ENCODE data around the gene KCNV2.

KCNV2 gene

GRCh38 chr9:2727966-2728613 is 10.8 kb downstream of the KCNV2 start:
- H3K4me1 ChIP-seq (ENCODE audit: control insufficient read depth, insufficient read depth, low read length) = no peaks in the 10 kb centered on the region
- H3K27ac ChIP-seq (ENCODE audit: low read length) = no peak overlapping the region
- no peaks in the 10 kb centered on the region for H3K27me3 ChIP-seq (ENCODE audit: control insufficient read depth, insufficient read depth, low read length)
- H3K4me3 ChIP-seq (ENCODE audit: low read length) = no peak overlapping the region
- H3K36me3 ChIP-seq (ENCODE audit: control insufficient read depth, insufficient read depth, low read length) = no peaks in the 10 kb centered on the region
- DNase-seq (ENCODE audit: low read depth, low spot score) = peak; percentile 7
- no peaks in the 10 kb centered on the region for H3K9me3 ChIP-seq (ENCODE audit: control insufficient read depth, insufficient read depth, low read length)
- no CpG with 5 or more reads among the region's 5 CpGs for WGBS (ENCODE audit: insufficient coverage, insufficient read length)

DNA sequence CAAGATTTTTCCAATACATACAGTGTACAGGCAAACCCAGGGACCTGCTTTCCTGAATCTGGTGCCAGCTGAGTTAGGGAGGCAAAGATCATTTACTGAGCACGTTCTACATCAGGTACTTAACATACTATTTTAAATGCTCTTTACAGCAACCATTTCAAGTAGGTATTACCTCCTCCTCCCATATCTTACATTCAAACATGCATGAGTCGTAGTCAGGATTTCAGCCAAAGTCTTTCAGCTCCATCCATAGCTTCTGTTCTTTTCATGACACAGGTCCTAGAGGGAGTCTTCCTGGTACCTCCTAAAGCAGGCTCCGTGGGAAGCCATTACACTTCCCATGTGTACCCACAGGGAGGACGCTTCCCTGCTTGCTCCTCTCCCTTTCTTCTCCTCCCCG is 11.7 kb downstream of the KCNV2 start:
- Histone ChIP-seq H3K9me3 (ENCODE audit: control insufficient read depth, insufficient read depth, low read length) (no peaks in the 10 kb centered on the region), H3K36me3 (ENCODE audit: control insufficient read depth, insufficient read depth, low read length) (no peaks in the 10 kb centered on the region), H3K4me1 (ENCODE audit: control insufficient read depth, insufficient read depth, low read length) (no peaks in the 10 kb centered on the region), H3K27ac (ENCODE audit: low read length) (no peak overlapping the region), H3K27me3 (ENCODE audit: control insufficient read depth, insufficient read depth, low read length) (no peaks in the 10 kb centered on the region), H3K4me3 (ENCODE audit: low read length) (no peak overlapping the region)
- no peak for DNase-seq (ENCODE audit: low read depth, low spot score)
- WGBS (ENCODE audit: insufficient coverage, insufficient read length) = no CpG with 5 or more reads among the region's 5 CpGs

- Histone ChIP-seq H3K27ac (ENCODE audit: low read length) (no peak overlapping the region), H3K27me3 (ENCODE audit: control insufficient read depth, insufficient read depth, low read length) (no peaks in the 10 kb centered on the region), H3K4me1 (ENCODE audit: control insufficient read depth, insufficient read depth, low read length) (no peaks in the 10 kb centered on the region), H3K9me3 (ENCODE audit: control insufficient read depth, insufficient read depth, low read length) (no peaks in the 10 kb centered on the region), H3K4me3 (ENCODE audit: low read length) (no peak overlapping the region), H3K36me3 (ENCODE audit: control insufficient read depth, insufficient read depth, low read length) (no peaks in the 10 kb centered on the region)
- DNase-seq (ENCODE audit: low read depth, low spot score) = no peak
- WGBS (ENCODE audit: insufficient coverage, insufficient read length) = no CpG with 5 or more reads among the region's 3 CpGs
These were observed 12.4 kb downstream of the KCNV2 start for GRCh38 chr9:2729721-2730120.

- no peaks in the 10 kb centered on the region for H3K27me3 ChIP-seq (ENCODE audit: control insufficient read depth, insufficient read depth, low read length)
- no peaks in the 10 kb centered on the region for H3K4me1 ChIP-seq (ENCODE audit: control insufficient read depth, insufficient read depth, low read length)
- no peak for DNase-seq (ENCODE audit: low read depth, low spot score)
- H3K27ac ChIP-seq (ENCODE audit: low read length) = no peak overlapping the region
- no peaks in the 10 kb centered on the region for H3K9me3 ChIP-seq (ENCODE audit: control insufficient read depth, insufficient read depth, low read length)
- no CpG with 5 or more reads among the region's 1 CpG for WGBS (ENCODE audit: insufficient coverage, insufficient read length)
- no peaks in the 10 kb centered on the region for H3K36me3 ChIP-seq (ENCODE audit: control insufficient read depth, insufficient read depth, low read length)
- H3K4me3 ChIP-seq (ENCODE audit: low read length) = no peak overlapping the region
These were observed 13.7 kb downstream of the KCNV2 start for GRCh38 chr9:2730971-2731370.

GRCh38 chr9:2732492-2732891 is 15.2 kb downstream of the KCNV2 start:
- no peaks in the 10 kb centered on the region for H3K9me3 ChIP-seq (ENCODE audit: control insufficient read depth, insufficient read depth, low read length)
- no peak for DNase-seq (ENCODE audit: low read depth, low spot score)
- H3K4me1 ChIP-seq (ENCODE audit: control insufficient read depth, insufficient read depth, low read length) = no peaks in the 10 kb centered on the region
- H3K36me3 ChIP-seq (ENCODE audit: control insufficient read depth, insufficient read depth, low read length) = no peaks in the 10 kb centered on the region
- no CpG with 5 or more reads among the region's 4 CpGs for WGBS (ENCODE audit: insufficient coverage, insufficient read length)
- H3K27ac ChIP-seq (ENCODE audit: low read length) = no peak overlapping the region
- H3K4me3 ChIP-seq (ENCODE audit: low read length) = no peak overlapping the region
- no peaks in the 10 kb centered on the region for H3K27me3 ChIP-seq (ENCODE audit: control insufficient read depth, insufficient read depth, low read length)

DNA sequence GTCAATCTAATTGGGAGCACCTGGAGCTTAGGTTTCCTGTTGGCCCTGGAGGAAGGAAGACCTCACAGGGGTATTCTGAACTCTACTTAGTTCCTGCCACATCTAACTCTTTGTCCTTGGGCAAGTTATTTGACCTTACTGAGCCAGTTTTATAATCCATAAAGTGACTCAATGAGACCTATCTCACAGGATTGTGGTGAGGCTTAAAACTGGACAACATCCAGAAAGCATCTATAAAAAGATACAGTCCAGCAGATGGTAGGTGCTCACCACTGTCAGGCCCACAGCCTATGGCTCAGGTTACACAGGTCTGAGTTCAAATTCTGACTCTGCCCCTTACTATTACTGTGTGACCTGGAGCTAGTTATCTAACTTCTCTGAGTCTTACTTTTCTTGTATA is 23.3 kb downstream of the KCNV2 start:
- no peaks in the 10 kb centered on the region; the same call in 1 of the 2 replicates for H3K36me3 ChIP-seq (ENCODE audit: control insufficient read depth, insufficient read depth, low read length)
- no peak for DNase-seq (ENCODE audit: low read depth, low spot score)
- H3K9me3 ChIP-seq (ENCODE audit: control insufficient read depth, insufficient read depth, low read length) = no peaks in the 10 kb centered on the region
- H3K4me3 ChIP-seq (ENCODE audit: low read length) = no peak overlapping the region
- H3K27ac ChIP-seq (ENCODE audit: low read length) = no peak overlapping the region
- no peaks in the 10 kb centered on the region for H3K4me1 ChIP-seq (ENCODE audit: control insufficient read depth, insufficient read depth, low read length)
- no peaks in the 10 kb centered on the region for H3K27me3 ChIP-seq (ENCODE audit: control insufficient read depth, insufficient read depth, low read length)

GRCh38 chr9:2741441-2742158 is 24.3 kb downstream of the KCNV2 start:
- Histone ChIP-seq H3K27ac (ENCODE audit: low read length) (no peak overlapping the region), H3K9me3 (ENCODE audit: control insufficient read depth, insufficient read depth, low read length) (no peaks in the 10 kb centered on the region), H3K4me1 (ENCODE audit: control insufficient read depth, insufficient read depth, low read length) (no peaks in the 10 kb centered on the region), H3K4me3 (ENCODE audit: low read length) (no peak overlapping the region), H3K27me3 (ENCODE audit: control insufficient read depth, insufficient read depth, low read length) (no peaks in the 10 kb centered on the region), H3K36me3 (ENCODE audit: control insufficient read depth, insufficient read depth, low read length) (no peaks in the 10 kb centered on the region; the same call in 1 of the 2 replicates)
- WGBS (ENCODE audit: insufficient coverage, insufficient read length) = no CpG with 5 or more reads among the region's 6 CpGs
- DNase-seq (ENCODE audit: low read depth, low spot score) = no peak

- DNase-seq (ENCODE audit: low read depth, low spot score) = no peak
- WGBS (ENCODE audit: insufficient coverage, insufficient read length) = no CpG with 5 or more reads among the region's 7 CpGs
- no peaks in the 10 kb centered on the region; the same call in 1 of the 2 replicates for H3K36me3 ChIP-seq (ENCODE audit: control insufficient read depth, insufficient read depth, low read length)
- no peaks in the 10 kb centered on the region for H3K4me1 ChIP-seq (ENCODE audit: control insufficient read depth, insufficient read depth, low read length)
- H3K4me3 ChIP-seq (ENCODE audit: low read length) = no peak overlapping the region
- no peaks in the 10 kb centered on the region for H3K9me3 ChIP-seq (ENCODE audit: control insufficient read depth, insufficient read depth, low read length)
- no peak overlapping the region for H3K27ac ChIP-seq (ENCODE audit: low read length)
- H3K27me3 ChIP-seq (ENCODE audit: control insufficient read depth, insufficient read depth, low read length) = no peaks in the 10 kb centered on the region
These were observed 24.9 kb downstream of the KCNV2 start for GRCh38 chr9:2742214-2742613.

DNA sequence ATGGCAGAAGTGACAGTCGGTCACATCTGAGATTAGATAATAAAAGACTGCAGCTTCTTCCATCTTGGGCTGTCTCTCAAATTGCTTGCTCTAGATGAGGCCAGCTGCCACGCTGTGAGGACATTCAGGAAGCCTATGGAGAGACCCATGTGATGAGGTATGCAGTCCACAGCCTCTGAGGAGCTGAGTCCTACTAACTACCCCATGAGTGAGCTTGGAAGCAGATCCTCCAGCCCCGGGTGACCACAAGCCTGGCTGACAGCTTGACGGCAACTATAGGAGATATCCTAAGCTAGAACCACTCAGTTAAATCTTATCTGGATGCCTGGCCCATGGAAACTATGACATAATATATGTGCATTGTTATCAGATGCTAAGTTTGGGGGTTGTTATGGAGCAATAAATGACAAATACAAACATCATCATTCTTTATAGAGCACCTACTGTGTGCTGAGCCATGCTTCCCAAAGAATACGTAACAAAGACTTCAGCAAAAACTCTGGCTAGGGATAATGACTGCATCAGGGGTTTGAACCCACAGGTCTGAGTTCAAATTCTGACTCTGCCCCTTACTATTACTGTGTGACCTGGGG is 26.7 kb downstream of the KCNV2 start:
- no CpG with 5 or more reads among the region's 5 CpGs for WGBS (ENCODE audit: insufficient coverage, insufficient read length)
- Histone ChIP-seq H3K36me3 (ENCODE audit: control insufficient read depth, insufficient read depth, low read length) (no peaks in the 10 kb centered on the region; the same call in 1 of the 2 replicates), H3K4me1 (ENCODE audit: control insufficient read depth, insufficient read depth, low read length) (no peaks in the 10 kb centered on the region)

DNA sequence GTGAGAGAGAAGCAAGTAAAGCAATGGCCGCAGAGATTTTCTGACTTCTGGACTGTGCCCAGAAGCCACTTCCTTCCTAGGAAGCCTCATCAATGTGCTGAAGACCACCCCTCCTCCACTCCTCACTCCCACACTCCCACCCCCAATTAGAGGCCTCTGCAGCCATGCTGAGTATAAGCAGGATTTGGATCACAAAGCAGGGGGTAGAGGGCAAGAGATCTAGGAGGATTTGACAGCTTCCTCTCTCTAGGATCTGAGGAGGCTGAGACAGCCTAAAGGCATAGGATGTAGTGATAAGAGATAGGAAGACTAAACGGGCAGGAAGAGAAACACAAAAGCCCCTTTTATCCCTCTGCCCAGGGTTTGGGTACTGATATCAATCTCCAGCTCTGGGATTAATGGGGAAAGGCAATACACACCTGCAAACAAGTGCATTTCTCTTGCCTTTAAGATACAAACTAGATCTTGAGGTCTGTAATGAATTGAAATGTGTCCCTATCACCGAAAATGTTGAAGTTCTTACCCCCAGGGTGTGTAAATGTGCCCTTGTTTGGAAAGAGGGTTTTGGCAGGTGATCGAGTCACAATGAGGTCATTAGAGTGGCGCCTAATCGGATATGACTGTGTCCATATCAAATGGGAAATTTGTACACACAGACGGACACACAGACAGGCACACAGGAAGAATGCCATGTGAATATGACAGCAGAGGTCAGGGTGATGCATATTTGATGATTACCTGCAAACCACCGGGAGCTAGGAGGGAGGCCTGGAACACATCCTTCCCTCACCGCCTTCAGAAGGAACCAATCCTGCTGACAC is 28.5 kb downstream of the KCNV2 start:
- WGBS (ENCODE audit: insufficient coverage, insufficient read length) = no CpG with 5 or more reads among the region's 9 CpGs
- no peak overlapping the region for H3K4me3 ChIP-seq (ENCODE audit: low read length)
- DNase-seq (ENCODE audit: low read depth, low spot score) = no peak
- H3K27me3 ChIP-seq (ENCODE audit: control insufficient read depth, insufficient read depth, low read length) = no peaks in the 10 kb centered on the region
- no peak overlapping the region for H3K27ac ChIP-seq (ENCODE audit: low read length)
- H3K9me3 ChIP-seq (ENCODE audit: control insufficient read depth, insufficient read depth, low read length) = no peaks in the 10 kb centered on the region
- H3K4me1 ChIP-seq (ENCODE audit: control insufficient read depth, insufficient read depth, low read length) = no peaks in the 10 kb centered on the region
- H3K36me3 ChIP-seq (ENCODE audit: control insufficient read depth, insufficient read depth, low read length) = no peaks in the 10 kb centered on the region

More for the DNA sequence above, 26.7 kb downstream of the KCNV2 start:
- H3K4me3 ChIP-seq (ENCODE audit: low read length) = no peak overlapping the region
- no peak for DNase-seq (ENCODE audit: low read depth, low spot score)
- no peaks in the 10 kb centered on the region for H3K27me3 ChIP-seq (ENCODE audit: control insufficient read depth, insufficient read depth, low read length)
- no peak overlapping the region for H3K27ac ChIP-seq (ENCODE audit: low read length)
- no peaks in the 10 kb centered on the region for H3K9me3 ChIP-seq (ENCODE audit: control insufficient read depth, insufficient read depth, low read length)
